Spleen (tissue), 11 donors: ENCODE measurements around the gene TCP11X2. TPM values are rescaled to one million over a fixed set of nuclear protein-coding genes. Genes with fewer than 3 reads are reported as not detected.
"Not testable (repeated sequence)": the region's sequence is repeated elsewhere in the genome, so short reads cannot be mapped to it uniquely, and the experiment has no call there.

Source experiments
- DNase-seq: peaks from one replicate; pipeline ENCODE4 v3.0.0-alpha.2; 2020
- H3K27ac ChIP-seq, 8 donors: fragments of 200-600 bp; sonication (generic) in 7 of 8; 1 replicate in 4 of 8; 2 replicates in 4 of 8; pipeline versions ENCODE4 v1.5.0 to v1.8.0; 2016 to 2021; ENCODE audit warnings: inconsistent platforms in 4 of 8, mild to moderate bottlenecking in 4 of 8, moderate library complexity in 1 of 8
- H3K27me3 ChIP-seq, 7 donors: fragments of 200-600 bp; sonication (generic) in 6 of 7; replicated peaks in 1 of 7; 1 replicate in 4 of 7; 2 replicates in 3 of 7; pipeline versions ENCODE4 v1.5.0 to v1.8.0; 2016 to 2021; ENCODE audit warnings: inconsistent platforms in 3 of 7, mild to moderate bottlenecking in 1 of 7
- H3K36me3 ChIP-seq, 6 donors: fragments of 200-600 bp; sonication (generic) in 5 of 6; 1 replicate in 4 of 6; 2 replicates in 2 of 6; pipeline versions ENCODE4 v1.5.0 to v1.8.0; 2016 to 2021; ENCODE audit warnings: inconsistent platforms in 2 of 6
- H3K4me1 ChIP-seq, 6 donors: fragments of 200-600 bp; sonication (generic) in 5 of 6; 1 replicate in 3 of 6; 2 replicates in 3 of 6; pipeline versions ENCODE4 v1.5.0 to v1.8.0; 2016 to 2021; ENCODE audit warnings: inconsistent platforms in 3 of 6
- H3K4me3 ChIP-seq, 8 donors: fragments of 200-600 bp; sonication (generic) in 7 of 8; 1 replicate in 4 of 8; 2 replicates in 4 of 8; pipeline versions ENCODE4 v1.5.0 to v1.8.0; 2016 to 2021; ENCODE audit warnings: inconsistent platforms in 4 of 8, mild to moderate bottlenecking in 4 of 8, moderate library complexity in 2 of 8
- H3K9me3 ChIP-seq, 8 donors: fragments of 200-600 bp; sonication (generic) in 7 of 8; 1 replicate in 4 of 8; 2 replicates in 4 of 8; pipeline versions ENCODE4 v1.5.0 to v1.8.0; 2016 to 2021; ENCODE audit warnings: inconsistent platforms in 4 of 8
- CTCF ChIP-seq, 11 experiments: fragments of 200-600 bp in 7 of 11; fragments of 450-650 bp in 4 of 11; sonication (generic) in 4 of 11; IDR thresholded peaks in 8 of 11; conservative IDR thresholded peaks in 3 of 11; 1 replicate in 7 of 11; 2 replicates in 4 of 11; pipeline versions ENCODE4 v1.4.0 to v1.8.0; 2016 to 2021; ENCODE audit warnings: antibody characterized with exemption in 11 of 11, inconsistent platforms in 4 of 11, mild to moderate bottlenecking in 1 of 11
- POLR2A ChIP-seq, 3 donors: fragments of 450-650 bp; IDR thresholded peaks; one replicate each; pipeline ENCODE4 v1.5.1; 2017; ENCODE audit warnings: antibody characterized with exemption in 3 of 3, mild to moderate bottlenecking in 1 of 3
- POLR2AphosphoS5 ChIP-seq, 3 donors: sonication (generic); formaldehyde crosslinking; IDR thresholded peaks; one replicate each; pipeline ENCODE4 v1.5.1; 2017; ENCODE audit warnings: antibody characterized with exemption in 3 of 3
- WGBS, 5 donors: extraction: QIAGEN DNeasy Blood & Tissue Kit in 3 of 5; methylation state at CpG; one replicate each; pipeline versions ENCODE4 v1.1.5 to v1.1.7; 2013 to 2018; 5-methylcytosine and 5-hydroxymethylcytosine counted together
- intact Hi-C: fragments of 100-400 bp; cut with DNase I; formaldehyde crosslinking; loops from one replicate; pipeline ENCODE4 v1.15.0; 2023; ENCODE audit warnings: low total_unique reads
- polyA plus RNA-seq, 3 donors: library from polyadenylated mRNA; stranded (reverse); fragments of 200-250 nt; gene quantifications; one replicate each; pipeline ENCODE4 v1.2.1, GENCODE V29; 2013
- total RNA-seq, 7 donors: library from RNA; depleted of rRNA in 3 of 7; stranded (reverse); fragments of >200 nt in 3 of 7; fragmentation: NEBNext Ultra II Directional in 4 of 7; extraction: Animal tissue kit (Norgen Biotek cat#: 25700) in 4 of 7; gene quantifications; one replicate each; pipeline versions ENCODE4 v1.1.0 to v1.2.1, GENCODE V29; 2016 to 2021
- donor health status: healthy with polysubstance abuse.
- donor health status: DM: no; HTN: no; CAD: no; lungs with moderate emphysema.
- donor health status: DM: no; HTN: no; CAD: no.
- donor health status: Bipolar disorder and iron deficiency.
- donor health status: healthy.
- donor health status: DM: no; HTN: no; CAD: no.
- donor health status: DM: yes; HTN: yes; CAD: no.

Gene TCP11X2
- total and polyA plus RNA-seq, 10 donors, result not detected

GRCh38 chrX:102498732-102499131 lies 27.1 kb upstream of the TCP11X2 start:
- peaks cover 0 to 12% (median 0%) of the 10 kb centered on the region in 7 donors for H3K27me3 ChIP-seq
- H3K4me1 ChIP-seq, result no peaks in the 10 kb centered on the region
- no peak for DNase-seq
- 86 to 97% (median 90%) methylated on average over 1 to 2 of the region's 2 CpGs for WGBS, 5 donors
- H3K4me3 ChIP-seq, result no peak overlapping the region
- H3K36me3 ChIP-seq, result no peaks in the 10 kb centered on the region
- intact Hi-C loops, result no loop called here
- no peak overlapping the region for H3K27ac ChIP-seq
- no peak for TF ChIP-seq POLR2A (IDR thresholded peaks at IDR 0.05)
- TF ChIP-seq POLR2AphosphoS5 (IDR thresholded peaks at IDR 0.05), result no peak
- TF ChIP-seq CTCF (IDR thresholded peaks at IDR 0.05 in 8 of 11, conservative IDR thresholded peaks at IDR 0.05 in 3 of 11), result no peak
- H3K9me3 ChIP-seq, result peaks cover 0 to 10% (median 0%) of the 10 kb centered on the region in 8 donors

GRCh38 chrX:102491766-102492165 lies 20.2 kb upstream of the TCP11X2 start:
- no peaks in the 10 kb centered on the region for H3K36me3 ChIP-seq

GRCh38 chrX:102478765-102479164 lies 7.2 kb upstream of the TCP11X2 start:
- H3K4me3 ChIP-seq, intact Hi-C loops, H3K4me1 ChIP-seq, H3K27ac ChIP-seq, DNase-seq, H3K27me3 ChIP-seq, H3K9me3 ChIP-seq, H3K36me3 ChIP-seq: not testable (repeated sequence)
- 58 to 70% (median 63%) methylated on average over 2 of the region's 5 CpGs; no CpG with 5 or more reads in 2 of the 5 donors for WGBS, 5 donors

More at GRCh38 chrX:102491766-102492165, 20.2 kb upstream of the TCP11X2 start:
- no peak for TF ChIP-seq POLR2AphosphoS5 (IDR thresholded peaks at IDR 0.05)
- TF ChIP-seq POLR2A (IDR thresholded peaks at IDR 0.05), result no peak
- TF ChIP-seq CTCF (IDR thresholded peaks at IDR 0.05 in 8 of 11, conservative IDR thresholded peaks at IDR 0.05 in 3 of 11), result no peak
- intact Hi-C loops, result no loop called here
- H3K4me1 ChIP-seq, result no peaks in the 10 kb centered on the region
- DNase-seq, result no peak
- H3K27me3 ChIP-seq, result peaks cover 0 to 16% (median 0%) of the 10 kb centered on the region in 7 donors
- H3K27ac ChIP-seq, result no peak overlapping the region
- no peak overlapping the region for H3K4me3 ChIP-seq
- H3K9me3 ChIP-seq, result peaks cover 0 to 9% (median 2%) of the 10 kb centered on the region in 8 donors

GRCh38 chrX:102470215-102470614 lies 1.4 kb downstream of the TCP11X2 start:
- H3K4me3 ChIP-seq, intact Hi-C loops, H3K9me3 ChIP-seq, H3K27ac ChIP-seq, H3K36me3 ChIP-seq, H3K27me3 ChIP-seq, DNase-seq, H3K4me1 ChIP-seq: not testable (repeated sequence)
- no CpG with 5 or more reads among the region's 3 CpGs for WGBS, 5 donors

GRCh38 chrX:102458615-102459014 lies 13.0 kb downstream of the TCP11X2 start:
- H3K4me1 ChIP-seq, intact Hi-C loops, H3K4me3 ChIP-seq, DNase-seq, H3K36me3 ChIP-seq, H3K27ac ChIP-seq, H3K27me3 ChIP-seq, H3K9me3 ChIP-seq: not testable (repeated sequence)
- no CpG with 5 or more reads among the region's 4 CpGs for WGBS, 5 donors

- DNase-seq, H3K9me3 ChIP-seq, H3K4me3 ChIP-seq, intact Hi-C loops, H3K36me3 ChIP-seq, H3K4me1 ChIP-seq, H3K27ac ChIP-seq, H3K27me3 ChIP-seq: not testable (repeated sequence)
- WGBS, 5 donors, result no CpG with 5 or more reads among the region's 11 CpGs
These were observed 31.7 kb downstream of the TCP11X2 start, which contains the start of gene NXF2B for GRCh38 chrX:102439908-102440307. NXF2B (minus strand) TSS chrX:102440008; CDS start chrX:102380036, 59,972 bp downstream.

GRCh38 chrX:102414493-102414892 lies 57.1 kb downstream of the TCP11X2 start:
- H3K36me3 ChIP-seq, H3K4me3 ChIP-seq, H3K4me1 ChIP-seq, DNase-seq, H3K9me3 ChIP-seq, H3K27me3 ChIP-seq, H3K27ac ChIP-seq, intact Hi-C loops: not testable (repeated sequence)
- WGBS, 5 donors, result no CpG with 5 or more reads among the region's 4 CpGs
